HG02571 (cell line): ENCODE measurements around the gene ZNF337.
"Not testable (repeated sequence)": the region's sequence is repeated elsewhere in the genome, so short reads cannot be mapped to it uniquely, and the experiment has no call there.

Experiments
- ATAC-seq: cut with Tn5 transposase; IDR thresholded peaks from one replicate; pipeline ENCODE4 v1.9.1; 2021; ENCODE audit warnings: mild to moderate bottlenecking, moderate library complexity; ENCODE audit not compliant: unreplicated experiment

ZNF337 gene

DNA sequence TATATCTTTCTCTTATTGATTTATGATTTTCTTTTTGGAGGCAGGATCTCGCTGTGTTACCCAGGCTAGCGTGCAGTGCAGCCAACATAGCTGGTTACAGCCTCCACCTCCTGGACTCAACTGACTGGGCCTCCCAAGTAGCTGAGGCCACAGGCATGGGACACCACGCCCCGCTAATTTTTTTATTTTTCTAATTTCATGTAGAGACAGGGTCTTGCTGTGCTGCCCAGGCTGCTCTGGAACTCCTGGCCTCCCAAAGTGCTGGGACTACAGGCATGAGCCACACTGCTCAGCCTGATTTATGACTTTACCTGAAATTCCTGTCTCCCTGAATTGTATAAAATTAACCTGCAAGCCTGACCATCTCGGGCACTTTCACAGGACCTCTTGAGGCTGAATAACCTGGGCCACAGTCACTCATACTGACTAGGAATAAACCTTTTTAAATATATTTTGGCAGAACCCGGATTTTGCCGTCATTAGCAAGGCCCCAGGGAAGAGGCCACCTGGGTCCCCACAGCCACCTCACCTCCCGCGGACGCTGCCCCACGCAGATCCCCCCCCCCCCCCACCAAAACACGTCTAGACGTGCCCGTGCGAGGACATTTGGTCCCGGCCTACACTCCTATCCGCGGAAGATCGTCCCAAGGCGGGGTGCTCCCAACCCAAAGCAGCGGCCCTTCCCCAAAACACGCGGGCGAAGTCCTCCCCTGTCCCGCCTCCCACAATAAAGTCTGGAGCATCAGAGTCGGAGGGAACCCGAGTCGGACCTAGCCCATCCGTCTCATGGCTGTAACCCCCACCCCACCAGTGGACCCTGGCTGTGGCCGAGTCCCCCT is 902 bp downstream of the ZNF337 start:
- peak; percentile 1 for ATAC-seq

DNA sequence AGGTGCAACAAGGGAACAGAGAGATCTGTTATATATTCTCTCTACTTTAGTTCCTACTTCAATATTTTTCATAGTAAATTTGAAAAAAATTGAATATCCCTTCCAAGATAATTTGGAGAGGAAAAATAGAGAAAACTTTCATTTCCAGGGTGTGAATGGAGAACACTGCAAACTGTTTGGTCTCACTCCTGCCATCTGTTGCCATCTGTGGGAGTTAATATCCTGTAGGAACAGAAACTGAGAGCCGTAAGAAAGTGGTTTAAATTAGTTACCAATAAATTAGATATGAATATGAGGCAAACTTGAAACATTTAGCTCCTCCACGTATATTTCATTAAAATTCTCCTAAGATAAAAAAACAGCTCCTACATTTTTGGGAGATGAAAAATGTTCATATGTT is 4.2 kb downstream of the ZNF337 start:
- ATAC-seq = no peak

DNA sequence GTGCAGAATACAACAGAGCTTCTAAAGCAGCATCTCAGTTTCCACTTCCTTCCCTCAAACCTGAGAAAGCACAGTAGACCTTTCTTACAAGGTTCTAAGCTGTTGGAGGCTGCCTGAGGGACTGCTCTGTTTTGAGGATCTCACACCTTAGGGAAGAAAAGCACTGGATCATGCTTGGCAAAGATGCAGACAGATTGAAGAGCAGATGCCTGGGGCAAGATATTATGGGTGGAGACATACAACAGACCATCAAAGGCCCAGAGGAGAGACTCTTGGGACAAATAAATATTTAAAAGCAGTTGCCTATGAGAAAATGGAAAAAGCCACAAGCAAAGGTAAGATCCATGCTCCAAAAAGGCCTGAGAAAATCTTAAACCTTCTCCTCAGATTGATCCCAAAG is 6.2 kb downstream of the ZNF337 start:
- ATAC-seq = no peak

DNA sequence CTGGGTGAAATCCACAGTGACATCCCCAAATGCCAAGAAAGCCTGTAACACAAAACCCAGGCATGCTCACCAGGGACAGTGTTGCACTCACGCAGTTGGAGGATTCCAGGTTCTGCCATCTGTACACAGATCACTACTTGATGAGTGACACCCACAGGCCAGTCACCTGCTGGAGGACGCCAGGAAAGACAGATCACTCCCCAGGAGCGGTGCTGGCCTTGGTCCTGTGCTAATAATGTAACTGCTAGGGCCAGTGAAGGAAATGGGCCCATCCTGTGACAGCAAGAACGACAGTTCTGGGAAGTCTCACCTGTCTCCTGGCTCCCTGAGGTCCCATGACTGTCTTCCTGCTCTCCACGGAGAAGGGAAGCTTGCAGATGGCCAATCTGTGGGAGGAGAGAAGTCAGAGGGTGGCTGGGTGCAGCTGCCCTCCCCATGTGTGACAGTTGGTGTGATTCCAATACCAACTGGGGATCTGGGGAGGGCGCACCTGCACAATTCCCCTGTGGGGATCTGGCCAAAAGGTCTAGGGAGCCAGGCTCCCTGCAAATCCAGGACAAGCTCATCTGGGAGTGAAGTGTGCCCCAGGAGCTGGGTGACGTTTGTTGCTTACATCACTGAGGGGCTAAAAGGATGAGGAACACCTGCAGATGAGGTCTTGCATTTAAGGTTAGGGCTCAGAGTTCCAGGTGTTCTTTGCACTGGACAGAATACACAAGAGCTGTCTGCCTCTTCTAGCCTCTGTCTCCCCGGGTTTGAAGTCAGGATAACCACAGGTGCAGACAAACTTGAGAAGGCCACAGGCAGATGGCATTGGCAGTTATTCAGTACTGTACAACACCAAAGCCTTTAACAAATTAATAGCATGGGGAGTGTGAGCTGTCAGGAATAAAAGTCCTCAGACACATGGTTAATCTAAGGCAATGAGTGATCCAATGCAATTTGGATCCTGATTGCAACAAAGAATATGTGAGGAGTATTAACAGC is 10.3 kb downstream of the ZNF337 start:
- no peak for ATAC-seq

DNA sequence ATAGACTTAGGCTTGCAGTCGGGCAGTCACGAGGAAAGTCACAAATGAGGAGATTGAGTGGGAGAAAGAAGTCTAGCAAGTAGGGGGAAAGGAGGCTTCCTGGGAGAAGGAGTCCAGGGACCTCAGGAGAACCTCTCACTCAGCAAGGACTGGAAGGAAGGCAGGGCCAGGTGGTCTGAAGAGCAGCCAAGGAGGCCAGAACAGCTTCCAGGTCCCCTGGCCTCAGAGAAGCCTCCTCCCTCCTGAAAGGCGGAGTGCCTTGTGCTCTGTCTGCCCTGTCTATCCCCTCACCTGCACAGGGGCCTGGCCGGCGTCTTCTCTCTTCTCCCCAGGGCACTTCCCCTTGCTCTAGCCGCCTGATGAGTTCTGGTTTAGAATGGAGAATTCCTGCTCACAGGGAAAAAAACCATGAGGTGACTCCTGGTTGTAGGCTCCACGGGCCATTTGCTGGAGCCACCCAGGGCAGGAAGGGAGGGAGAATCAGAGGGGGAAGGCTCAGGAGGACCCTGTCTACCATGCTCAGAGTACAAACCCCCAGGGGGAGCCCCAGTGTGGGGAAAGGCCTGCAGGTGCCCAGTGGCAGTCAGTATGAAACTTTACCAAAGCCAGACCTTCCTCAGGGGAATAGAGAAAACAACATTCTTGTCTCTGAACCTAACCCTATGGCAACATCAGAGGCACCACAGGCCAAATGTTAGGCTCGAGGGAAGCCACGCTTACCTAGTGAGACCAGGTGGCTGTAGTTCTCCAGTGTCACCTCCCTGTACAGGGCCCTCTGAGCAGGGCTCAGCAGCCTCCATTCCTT is 11.2 kb downstream of the ZNF337 start:
- ATAC-seq = peak; percentile 94

DNA sequence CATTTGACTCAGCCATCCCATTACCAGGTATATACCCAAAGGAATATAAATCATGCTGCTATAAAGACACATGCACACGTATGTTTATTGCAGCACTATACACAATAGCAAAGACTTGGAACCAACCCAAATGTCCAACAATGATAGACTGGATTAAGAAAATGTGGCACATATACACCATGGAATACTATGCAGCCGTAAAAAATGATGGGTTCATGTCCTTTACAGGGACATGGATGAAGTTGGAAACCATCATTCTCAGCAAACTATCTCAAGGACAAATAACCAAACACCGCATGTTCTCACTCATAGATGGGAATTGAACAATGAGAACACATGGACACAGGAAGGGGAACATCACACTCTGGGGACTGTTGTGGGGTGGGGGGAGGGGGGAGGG is 12.8 kb downstream of the ZNF337 start:
- not testable (repeated sequence) for ATAC-seq

DNA sequence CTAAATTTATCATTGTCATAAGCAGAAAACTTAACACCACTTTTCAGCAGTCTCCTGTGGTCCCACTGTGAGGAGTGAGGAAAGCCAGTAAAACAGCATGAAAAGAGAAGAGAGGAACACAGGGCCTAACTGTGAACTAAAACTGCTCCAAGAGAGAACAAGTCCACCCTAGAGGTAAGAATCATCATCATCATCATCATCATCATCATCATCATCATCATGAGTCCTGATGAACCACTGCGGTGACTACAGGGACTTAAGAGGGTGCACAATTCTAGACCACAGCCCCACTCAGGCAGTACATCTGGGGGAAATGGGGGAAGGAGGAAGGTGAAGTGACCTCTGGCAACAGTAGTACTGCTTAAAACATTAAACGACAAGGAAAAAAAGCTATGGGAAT is 13.6 kb downstream of the ZNF337 start:
- ATAC-seq = no peak

DNA sequence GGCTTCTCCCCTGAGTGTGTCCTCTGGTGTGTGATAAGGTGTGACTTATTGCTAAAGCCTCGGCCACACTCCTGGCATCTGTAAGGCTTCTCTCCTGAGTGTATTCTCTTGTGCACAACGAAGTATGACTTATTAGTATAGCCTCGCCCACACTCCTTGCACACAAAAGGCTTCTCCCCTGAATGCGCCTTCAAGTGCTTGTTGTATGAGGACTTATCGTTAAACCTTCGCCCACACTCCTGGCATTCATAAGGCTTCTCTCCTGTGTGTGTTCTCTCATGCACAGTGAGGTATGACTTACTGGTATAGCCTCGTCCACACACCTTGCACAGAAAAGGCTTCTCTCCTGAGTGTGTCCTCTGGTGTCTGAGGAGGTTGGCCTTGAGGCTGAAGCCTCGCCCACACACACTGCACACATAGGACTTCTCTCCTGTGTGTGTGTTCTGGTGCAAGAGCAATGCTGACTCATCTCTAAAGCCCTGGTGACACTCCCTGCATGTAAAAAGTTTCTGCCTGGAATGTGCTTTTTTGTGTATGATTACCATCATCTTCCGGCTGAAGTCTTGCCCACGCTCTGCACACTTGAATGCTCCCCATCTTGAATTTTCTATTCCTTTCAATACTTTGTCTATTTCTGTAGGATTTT is 20.4 kb downstream of the ZNF337 start:
- peak; percentile 68 for ATAC-seq

DNA sequence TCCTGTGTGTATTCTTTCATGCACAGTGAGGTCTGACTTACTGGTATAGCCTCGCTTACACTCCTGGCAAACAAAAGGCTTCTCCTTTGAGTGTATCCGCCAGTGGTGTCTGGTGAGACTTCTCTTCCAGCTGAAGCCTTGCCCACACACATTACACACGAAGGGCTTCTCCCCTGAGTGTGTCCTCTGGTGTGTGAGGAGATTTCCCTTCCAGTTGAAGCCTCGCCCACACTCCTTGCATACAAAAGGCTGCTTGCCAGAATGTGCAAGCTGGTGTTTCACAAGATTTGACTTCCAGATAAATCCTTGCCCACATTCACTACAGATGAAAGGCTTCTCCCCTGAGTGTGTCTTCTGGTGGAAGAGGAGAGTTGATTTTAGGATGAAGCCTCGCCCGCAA is 21.5 kb downstream of the ZNF337 start:
- no peak for ATAC-seq

DNA sequence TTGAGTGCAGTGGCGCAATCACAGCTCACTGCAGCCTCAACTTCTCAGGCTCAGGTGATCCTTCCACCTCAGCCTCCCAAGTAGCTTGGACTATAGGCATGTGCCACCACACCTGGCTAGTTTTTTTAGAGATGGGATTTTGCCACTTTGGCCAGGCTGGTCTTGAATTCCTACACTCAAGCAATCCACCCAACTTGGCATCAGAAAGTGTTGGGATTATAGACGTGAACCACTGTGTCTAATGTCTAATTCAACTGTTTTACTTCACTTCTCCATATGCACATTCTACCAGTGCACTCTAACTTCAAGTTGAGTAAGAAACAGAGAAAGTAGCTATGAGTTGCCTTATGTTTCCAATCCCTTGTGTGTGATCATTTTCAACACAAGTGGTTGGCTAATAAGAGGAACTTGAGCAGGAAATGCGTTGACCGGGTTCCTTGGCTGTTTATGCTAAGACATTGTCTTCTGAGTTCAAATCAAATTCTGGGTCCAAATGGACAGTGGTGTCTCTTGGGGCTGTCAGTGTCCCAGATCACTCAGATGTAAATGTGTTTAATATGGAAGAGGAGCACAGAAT is 23.9 kb downstream of the ZNF337 start:
- ATAC-seq = no peak

DNA sequence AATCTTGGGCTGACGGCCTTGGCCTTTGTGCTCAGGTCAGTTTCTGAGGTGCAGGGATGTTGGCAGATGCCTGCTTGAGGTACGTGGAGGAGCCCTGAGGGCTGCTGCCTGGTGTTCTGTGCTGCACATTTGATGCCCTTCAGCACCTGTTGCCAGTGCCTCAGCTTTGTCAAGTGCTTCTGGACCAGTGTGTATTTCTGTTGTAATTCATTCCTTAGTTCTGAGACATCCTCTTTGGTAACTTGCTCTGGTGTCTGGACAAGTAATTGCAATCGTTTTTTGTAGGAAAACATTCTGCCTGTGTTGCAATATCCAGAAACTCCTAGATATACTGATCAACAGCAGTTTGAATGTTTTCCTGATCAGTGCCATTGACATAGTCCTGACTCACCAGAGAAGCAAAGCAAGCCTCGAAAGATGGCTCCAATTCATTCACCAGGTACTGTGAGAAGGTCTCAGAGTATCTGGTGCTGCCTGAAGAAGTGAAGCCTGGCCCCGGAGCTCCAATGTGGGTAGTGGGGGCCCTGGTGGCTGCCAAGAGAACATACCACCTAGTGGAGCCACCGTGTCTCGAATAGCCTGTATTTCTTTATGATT is 26.7 kb downstream of the ZNF337 start:
- ATAC-seq = no peak

DNA sequence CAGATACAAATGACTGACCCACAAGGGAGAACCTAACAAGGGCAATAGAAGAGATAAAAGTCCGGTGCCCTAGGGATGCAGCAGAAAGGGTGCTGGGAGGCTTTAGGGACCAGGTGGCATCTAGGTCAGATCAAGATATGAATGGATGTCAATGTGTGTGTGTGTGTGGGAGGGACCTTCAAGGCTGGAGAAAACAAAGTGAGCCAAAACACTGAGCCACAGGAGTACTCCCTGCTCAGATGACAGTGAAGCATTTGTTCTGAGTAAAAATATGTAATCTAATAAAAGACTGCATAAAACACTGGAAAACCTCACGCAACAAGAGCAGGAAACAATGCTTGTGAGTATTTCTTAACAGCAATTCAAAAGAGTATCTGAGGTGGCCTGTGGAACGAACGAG is 28.2 kb downstream of the ZNF337 start:
- no peak for ATAC-seq

DNA sequence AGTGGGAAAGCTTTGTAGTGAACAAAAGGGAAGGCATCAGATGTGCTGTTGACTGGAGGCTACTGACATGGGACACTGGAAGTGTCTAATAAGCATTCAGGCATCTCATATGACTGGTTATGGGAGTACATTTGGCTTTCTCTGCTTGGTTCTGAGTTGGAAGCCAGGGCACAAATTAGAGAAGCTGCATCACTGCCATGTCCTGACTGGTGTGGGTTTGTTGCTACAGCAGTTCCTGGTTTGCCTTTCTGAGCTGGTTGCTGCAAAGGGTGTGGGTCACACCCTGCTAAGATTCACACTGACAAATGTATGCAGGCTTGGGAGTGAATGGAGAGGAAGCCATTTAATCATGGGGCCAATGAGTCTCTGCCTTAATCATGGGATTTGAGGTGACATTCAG is 36.7 kb downstream of the ZNF337 start:
- ATAC-seq = no peak

DNA sequence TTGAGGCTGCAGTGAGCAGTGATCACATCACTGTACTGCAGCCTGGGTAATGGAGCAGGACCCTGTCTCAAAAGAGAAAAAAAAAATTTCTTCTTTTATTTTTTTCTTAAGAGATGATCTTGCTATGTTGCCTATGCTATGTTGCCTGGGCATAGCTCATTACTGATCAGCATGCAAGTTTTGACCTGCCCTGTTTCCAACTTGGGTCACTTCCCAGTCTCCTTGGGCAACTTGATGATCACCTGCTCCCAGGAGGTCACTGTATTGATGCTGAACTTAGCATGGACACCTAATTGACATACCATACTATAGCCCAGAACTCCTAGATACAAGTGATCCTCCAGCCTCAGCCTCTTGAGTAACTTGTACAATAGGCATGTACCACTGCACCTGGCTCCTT is 42.2 kb downstream of the ZNF337 start:
- no peak for ATAC-seq

DNA sequence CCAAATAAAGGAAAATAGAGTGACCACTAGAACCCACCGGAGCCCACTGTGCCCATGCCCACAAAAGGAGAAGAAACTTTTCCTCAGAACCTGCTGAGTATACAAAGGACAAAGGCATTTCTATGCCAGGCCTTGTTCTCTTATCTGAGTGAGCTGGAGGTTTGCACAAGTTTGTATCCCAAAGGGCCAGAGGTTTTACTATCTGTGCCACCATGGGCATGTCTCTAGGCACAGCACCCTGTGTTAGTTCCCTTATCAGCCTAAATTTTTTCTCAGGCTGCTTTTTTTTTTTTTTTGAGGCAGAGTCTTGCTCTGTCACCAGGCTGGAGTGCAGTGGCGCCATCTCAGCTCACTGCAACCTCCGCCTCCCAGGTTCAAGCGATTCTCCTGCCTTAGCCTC is 43.8 kb downstream of the ZNF337 start:
- not testable (repeated sequence) for ATAC-seq

DNA sequence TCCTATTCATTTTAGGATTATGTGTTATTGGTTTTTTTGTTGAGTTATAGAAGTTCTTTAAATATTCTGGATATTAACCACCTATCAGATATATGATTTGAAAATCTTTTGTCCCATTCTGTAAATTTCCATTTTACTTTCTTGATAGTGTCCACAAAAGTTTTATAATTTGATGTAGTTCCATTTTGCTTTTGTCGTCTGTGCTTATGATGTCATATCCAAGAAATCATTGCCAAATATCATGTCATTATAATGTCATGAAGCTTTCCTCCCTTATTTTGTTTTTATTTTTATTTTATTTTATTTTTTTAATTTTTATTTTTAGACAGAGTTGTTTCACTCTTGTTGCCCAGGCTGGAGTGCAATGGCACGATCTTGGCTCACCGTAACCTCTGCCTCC is 51.8 kb downstream of the ZNF337 start:
- no peak for ATAC-seq

DNA sequence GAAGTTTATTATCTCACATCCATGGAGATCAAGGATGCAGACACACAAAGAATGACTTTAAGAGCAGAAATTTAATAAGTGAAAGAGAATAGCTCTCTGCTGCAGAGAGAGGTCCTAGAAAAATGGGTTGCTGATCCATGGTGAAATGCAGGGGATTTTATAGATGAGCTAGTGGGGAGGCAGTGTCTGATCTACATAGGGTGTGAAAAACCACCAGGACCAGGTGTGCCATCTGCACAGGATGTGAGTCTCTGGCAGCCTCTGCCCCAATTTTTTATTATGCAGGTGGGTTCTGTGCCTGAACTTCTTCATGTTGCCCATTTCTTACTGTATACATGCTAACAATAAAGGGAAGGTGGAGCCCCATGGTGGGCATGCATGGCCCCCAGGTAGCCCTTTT is 52.9 kb downstream of the ZNF337 start:
- no peak for ATAC-seq

DNA sequence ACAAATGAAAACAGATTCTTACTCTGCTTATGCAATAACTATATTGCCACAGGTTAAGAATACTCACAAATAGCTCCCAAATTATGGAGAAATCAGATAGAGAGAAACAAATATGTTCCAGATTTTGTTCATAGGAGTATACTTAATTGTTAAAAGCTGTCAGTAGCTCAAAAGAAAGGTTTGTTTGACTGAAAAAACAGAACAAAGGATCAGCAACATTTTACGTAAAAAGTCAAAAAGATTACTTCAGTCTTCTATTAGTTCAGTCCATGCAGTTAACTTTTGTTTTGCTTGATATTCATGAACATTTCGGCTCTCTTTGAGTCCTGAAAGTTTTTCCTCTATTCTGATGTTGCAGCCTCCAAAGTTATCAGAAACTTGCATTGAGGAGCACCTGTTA is 59.4 kb downstream of the ZNF337 start:
- ATAC-seq = no peak

DNA sequence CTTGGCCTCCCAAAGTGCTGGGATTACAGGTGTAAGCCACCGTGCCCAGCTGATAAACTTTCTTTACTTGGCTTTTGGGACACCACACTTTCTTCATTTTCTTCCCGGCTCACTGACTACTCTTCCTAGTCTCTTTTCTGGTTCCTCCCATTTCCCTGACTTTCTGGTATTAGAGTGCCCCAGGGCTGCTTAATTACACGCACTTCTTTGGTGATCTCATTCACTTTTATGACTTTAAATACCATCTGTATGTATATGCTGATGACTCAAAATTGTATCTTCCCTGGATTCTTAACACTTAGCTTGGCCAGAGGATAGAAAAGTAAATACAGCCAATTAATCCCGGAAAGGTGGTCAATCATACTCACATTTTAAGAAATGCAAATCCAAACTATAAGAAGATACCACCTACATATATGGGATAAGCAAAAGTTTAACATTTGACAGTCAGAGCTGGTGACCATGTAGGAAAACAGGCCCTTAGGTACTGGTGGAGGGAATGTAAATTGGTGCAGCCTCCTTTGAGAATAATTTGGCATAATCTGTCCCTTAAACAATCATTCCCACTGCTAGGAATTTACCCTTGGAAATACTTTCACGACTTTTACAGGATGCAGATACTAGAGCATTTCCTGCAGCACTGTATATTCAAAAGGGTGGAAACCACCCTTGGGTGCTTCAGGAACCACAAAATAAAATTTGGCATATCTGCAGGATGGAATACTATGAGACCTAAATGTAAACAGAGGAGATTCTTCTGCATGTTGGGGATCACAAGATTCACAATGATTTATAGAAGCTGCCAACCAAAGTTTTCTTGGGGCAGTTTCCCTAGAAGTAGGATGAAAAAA is 63.5 kb downstream of the ZNF337 start:
- no peak for ATAC-seq
